GM18519 (cell line): ENCODE measurements around the gene TRAF2.
"Not testable (repeated sequence)": the region's sequence is repeated elsewhere in the genome, so short reads cannot be mapped to it uniquely, and the experiment has no call there.

Experiments
- ATAC-seq: cut with Tn5 transposase; IDR thresholded peaks from one replicate; pipeline ENCODE4 v1.9.1; 2021; ENCODE audit warnings: mild to moderate bottlenecking, moderate library complexity; ENCODE audit not compliant: unreplicated experiment, low FRiP score

The TRAF2 gene

DNA sequence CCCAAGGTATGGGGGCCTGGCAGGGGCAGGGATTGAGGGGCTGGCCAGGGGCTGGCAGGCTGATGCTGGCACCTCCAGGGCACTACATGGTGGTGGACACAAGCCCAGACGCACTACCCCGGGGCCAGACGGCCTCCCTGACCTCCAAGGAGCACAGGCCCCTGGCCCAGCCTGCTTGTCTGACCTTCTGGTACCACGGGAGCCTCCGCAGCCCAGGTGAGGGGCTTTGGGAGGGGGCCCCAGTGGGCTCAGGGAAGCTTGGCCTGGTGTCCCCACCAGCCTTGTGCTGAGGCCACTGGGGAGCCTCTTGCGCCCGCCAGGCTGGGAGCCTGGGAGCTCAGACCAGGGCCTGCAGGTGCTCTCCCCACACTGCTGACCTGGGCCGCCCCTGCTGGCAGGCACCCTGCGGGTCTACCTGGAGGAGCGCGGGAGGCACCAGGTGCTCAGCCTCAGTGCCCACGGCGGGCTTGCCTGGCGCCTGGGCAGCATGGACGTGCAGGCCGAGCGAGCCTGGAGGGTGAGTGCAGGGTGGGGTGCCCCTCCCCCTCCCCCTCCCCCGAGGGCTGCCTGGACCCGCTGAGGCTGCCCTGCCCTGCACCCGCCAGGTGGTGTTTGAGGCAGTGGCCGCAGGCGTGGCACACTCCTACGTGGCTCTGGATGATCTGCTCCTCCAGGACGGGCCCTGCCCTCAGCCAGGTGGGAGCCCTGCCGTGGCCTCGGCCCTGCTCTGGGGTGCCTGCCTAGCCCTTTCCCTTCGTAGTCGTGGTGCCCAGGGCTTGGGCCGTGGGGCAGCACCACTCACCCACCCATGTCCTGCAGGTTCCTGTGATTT, 28.5 kb upstream of the TRAF2 start:
- ATAC-seq = no peak

- ATAC-seq = no peak
These were observed 27.9 kb upstream of the TRAF2 start for GRCh38 chr9:136858452-136858843.

GRCh38 chr9:136858844-136859757, 27.2 kb upstream of the TRAF2 start:
- no peak for ATAC-seq

GRCh38 chr9:136860529-136860928, 25.8 kb upstream of the TRAF2 start:
- no peak for ATAC-seq

DNA sequence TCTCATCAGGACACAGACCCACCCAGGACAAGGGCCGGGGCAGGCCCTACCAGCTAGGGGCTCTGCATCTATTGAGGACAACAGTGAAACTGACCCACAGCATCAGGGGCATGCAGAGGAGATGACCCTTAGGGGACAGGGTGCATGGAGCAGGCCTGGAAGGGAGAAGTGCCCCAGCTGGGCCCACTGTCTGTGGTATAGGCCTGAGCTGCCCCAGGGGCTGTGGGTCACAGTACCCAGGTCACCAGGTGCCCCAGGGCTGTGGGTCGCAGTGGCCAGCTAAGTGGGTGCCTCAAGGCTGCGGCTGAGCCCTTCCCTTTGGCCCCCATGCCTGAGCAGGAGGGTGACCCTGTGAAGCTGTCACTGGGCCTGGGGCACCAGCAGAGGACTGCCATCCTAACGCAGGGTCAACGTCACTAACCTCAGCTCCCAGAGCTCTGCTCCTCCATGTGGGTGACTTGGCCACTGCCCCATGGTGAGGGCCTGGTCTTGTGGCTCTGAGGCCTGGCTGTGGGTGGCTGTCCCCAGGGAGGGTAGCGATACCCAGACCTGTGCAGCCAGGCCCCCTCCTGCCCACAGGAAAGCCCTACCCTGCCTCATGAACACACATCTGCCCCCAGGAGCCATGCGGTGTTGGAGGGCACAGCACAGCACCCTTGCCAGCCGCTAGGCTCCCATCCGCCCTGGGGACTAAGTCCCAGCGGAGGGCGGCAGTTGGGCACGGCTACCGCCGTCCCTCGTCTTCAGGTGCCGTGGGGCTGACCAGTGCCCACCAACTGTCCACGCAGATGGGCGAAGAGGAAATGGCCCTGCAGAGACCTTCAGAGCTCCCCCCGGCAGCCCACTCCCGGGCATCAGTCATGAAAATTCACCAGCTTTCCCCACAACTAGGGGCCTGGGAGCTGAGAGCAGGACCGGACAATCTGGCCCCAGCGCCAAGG, 25.1 kb upstream of the TRAF2 start:
- ATAC-seq = no peak

- no peak for ATAC-seq
These were observed 24.4 kb upstream of the TRAF2 start for GRCh38 chr9:136861874-136862457.

- ATAC-seq = no peak
These were observed 23.3 kb upstream of the TRAF2 start for GRCh38 chr9:136862849-136863622.

- ATAC-seq = no peak
These were observed 22.6 kb upstream of the TRAF2 start for GRCh38 chr9:136863623-136864273.

DNA sequence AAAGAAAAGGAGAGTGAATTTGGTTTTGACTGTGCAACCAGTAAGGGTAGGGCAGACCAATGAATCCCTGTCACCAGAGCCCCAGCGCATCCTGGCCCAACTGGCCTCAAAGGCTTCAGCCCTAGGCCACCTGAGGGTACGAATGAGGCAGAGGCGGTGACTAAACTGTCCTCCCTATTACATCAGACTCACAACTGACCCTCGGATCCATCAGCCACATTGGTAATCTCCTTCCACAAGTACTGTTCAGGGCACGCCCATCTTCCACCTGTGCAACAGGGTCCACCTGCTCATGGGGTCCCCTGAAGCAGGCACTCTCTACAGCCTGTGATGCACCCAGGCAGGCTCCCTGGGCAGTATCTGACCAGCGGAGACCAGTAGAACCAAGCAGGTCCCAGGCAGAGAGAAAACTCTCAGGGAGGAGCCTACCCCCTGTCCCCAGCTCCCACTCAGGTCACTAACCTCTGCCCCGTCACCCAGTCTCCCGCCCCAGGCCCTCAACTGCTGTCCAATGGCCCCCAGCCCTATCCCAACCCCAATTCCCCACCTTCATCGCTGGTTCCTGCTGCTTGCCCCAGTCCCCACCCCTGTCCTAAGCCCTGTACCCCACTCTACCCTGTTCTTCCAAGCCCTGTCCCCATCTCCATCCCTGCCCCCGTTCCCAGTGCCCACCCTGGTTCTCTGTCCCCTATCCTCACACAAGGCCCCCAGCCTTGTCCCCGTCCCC, 21.1 kb upstream of the TRAF2 start:
- ATAC-seq = no peak

DNA sequence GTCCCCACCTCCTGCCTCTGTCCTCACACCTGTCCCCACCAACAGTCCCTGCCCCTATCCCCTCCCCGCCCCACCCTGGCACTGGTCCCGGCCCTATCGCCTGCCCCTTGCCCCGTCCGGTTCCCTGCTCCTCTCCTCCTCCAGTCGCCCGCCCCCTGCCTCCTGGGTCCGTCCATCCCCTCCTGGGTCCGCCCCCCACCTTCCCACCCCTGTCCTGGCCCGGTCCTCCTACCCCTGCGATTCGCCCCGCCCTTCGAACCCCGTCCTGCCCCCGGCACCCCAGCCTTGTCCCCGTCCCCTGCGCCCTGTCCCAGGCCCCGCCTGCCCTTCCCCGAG, 20.6 kb upstream of the TRAF2 start:
- no peak for ATAC-seq

GRCh38 chr9:136866898-136867421, 19.4 kb upstream of the TRAF2 start:
- ATAC-seq = not testable (repeated sequence)

DNA sequence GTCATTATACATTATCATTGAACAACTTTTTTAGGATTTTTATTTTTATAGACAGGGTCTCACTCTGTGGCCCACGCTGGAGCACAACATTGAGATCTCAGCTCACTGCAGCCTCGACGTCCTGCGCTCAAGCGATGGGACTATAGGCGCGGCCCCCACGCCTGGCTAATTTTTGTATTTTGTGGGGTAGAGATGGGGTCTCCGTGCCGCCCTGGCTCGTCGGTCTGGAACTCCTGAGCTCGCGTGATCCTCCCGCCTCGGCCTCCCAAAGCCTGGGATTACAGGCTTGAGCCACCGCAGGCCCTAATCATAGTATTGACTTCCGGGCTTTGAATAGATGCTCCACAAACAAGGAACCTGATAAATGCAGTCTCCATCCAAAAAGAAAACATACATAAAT, 18.8 kb upstream of the TRAF2 start:
- no peak for ATAC-seq

DNA sequence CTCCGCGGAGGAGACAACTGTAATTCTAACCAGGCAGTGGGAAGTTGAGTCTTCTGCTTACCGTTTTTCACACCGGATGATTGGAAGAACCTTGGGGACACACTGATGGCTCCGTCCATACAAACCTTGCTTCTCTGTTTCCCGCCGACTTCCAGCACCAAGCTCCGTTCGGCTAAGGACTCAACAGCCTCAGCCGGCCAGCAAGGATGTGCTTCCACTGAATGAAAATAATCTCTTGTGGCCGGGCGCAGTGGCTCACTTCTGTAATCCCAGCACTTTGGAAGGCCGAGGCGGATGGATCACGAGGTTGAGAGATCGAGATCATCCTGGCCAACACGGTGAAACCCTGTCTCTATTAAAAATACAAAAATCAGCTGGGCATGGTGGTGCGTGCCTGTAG, 18.4 kb upstream of the TRAF2 start:
- no peak for ATAC-seq

GRCh38 chr9:136868644-136869043, 17.7 kb upstream of the TRAF2 start:
- ATAC-seq = no peak

GRCh38 chr9:136869611-136870010, 16.7 kb upstream of the TRAF2 start:
- not testable (repeated sequence) for ATAC-seq

GRCh38 chr9:136875155-136875554, 11.2 kb upstream of the TRAF2 start:
- ATAC-seq = no peak

DNA sequence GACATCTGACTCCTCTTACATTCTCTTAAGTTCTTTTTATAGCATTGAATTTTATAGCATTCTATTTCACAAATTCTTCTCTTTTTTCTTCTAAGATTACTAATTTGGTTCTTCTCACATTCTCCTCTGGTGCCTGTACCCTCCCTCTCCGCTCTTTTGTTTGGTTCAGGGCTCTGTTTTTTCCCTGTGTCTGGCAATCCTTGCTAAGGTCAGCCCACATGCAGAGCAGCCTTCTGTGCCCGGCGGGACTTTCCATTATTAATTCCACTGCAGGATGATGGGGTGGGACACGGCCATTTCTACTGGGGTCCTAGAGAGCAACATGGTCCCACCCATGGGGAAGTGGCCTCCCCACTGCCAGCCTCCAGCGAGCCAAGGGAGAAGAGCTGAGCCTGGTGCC, 9.8 kb upstream of the TRAF2 start:
- no peak for ATAC-seq

DNA sequence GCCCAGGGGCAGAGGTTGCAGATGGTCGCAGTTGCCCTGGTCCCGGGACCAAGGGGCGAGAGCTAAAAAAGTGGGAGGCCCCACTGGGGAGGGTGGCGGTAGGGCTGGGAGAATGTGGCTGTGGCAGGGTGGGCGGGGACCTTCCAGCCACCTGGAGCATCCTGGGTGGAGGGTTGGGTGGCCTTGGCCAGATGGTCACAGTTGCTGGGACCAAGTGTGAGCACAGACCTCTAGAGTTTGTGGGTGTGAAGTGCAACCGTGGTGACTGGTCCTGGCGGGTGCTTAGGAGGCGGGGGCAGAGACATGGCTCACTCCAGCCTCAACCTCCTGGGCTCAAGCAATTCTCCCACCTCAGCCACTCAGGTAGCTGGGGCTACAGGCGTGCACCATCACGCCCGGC, 5.7 kb upstream of the TRAF2 start:
- no peak for ATAC-seq
